ENCODE data around the gene ABRACL.
"Not testable (repeated sequence)": the region's sequence is repeated elsewhere in the genome, so short reads cannot be mapped to it uniquely, and the experiment has no call there.

ABRACL gene, protein sequence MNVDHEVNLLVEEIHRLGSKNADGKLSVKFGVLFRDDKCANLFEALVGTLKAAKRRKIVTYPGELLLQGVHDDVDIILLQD

DNA sequence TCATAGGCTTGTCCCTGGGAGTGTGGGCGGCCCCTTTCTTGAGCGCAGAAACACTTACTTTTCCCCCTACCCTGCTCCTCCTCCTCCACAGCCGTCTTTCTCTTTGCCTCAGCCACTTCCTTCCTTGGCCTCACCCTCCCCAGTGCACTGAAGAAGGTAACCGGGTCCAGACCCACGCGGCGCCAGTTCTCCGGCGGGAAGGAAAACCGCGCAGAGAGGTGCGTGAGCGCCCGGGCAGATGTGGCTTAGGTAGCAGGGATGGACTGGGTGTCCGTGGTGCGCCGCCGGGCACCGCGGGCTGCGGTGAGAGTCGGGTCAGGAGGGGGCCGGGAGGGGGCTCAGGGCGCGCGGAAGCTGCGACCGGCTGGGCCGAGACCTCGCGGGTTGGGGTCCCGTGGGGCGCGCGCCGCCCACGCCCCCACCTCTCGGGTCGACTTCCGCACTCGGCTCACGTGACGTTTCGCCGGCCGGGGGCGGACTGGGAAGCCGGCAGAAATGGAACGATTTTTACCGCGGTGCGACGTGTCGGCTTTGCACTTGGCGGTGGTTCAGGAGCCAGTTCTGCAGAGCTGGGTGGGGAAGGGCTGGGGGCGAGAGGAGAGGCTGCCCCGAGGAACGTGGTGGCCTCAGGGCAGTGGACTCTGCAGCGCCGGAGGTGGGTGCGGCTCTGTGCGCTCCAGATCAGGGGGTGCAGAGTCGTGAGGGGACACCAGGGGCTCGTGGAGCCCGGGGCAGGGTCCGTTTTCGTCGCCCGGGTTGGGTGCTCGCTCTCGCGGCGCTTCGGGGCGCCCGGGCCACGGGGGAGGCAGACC lies at the start of gene ABRACL:
ABRACL (plus strand) TSS at position 88 of the 812 bp plus-strand sequence. CDS start 5,416 bp downstream, outside the sequence.
- peak; percentile 74 to 83 (median 74) for DNase-seq (ENCODE audit: low read depth in 3 of 3)

DNA sequence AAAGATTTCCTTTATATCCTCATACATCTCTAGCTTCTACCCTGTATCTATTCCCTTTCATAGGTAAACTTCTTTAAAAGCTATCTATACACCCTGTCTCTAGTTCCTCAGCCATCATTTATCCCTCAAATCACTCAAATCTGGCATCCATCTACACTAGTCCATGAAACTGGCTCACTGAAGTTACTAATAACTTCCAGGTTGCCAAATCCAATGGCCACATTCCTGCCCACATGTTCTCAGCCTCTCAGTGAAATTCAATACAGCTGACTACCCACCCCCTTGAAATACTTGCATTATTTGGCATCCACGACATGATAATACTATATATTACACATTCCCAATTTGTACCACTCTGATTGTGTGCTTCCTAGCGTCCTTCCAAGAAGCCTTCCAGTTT lies 49.2 kb upstream of the ABRACL start:
- DNase-seq (ENCODE audit: low read depth in 3 of 3) = no peak

DNA sequence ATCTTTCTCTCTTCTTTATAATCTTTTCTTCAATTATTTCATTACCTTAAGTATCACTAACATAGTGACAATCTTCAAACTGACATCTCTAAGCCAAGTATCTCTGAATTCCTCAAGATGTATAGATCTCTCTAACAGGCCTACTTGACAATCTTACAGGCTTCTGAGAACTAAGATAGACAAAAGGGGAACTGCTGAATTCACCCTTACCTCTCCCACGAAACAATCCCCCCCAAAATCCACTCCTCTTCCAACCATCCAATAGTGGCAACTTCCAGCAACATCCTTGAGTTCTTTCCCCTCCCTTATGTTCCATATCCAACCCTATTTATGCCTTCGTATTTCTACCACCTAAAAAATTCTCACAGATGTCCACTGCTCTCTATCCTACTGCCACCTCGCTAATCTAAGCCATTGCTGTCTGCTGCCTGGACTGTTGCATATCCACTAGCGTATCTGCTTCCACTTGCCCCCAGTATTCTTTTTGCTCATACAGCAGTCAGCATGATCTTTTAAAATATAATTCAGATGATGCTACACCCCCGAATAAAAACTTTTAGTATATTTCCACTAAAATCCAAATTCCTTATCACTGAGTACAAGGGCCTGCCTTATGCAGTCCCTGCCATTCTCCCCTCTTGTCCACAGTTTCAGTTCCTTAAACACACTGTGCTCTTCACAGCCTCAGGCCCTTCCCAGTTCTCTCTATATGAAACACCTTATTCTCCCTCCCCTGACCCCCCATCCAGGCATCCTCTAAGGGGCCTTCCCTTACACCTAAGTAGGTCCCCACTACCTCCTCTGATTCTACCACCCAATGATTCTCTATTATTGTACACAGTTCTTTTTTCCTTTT lies 48.5 kb upstream of the ABRACL start:
- no peak for DNase-seq (ENCODE audit: low read depth in 3 of 3)

DNA sequence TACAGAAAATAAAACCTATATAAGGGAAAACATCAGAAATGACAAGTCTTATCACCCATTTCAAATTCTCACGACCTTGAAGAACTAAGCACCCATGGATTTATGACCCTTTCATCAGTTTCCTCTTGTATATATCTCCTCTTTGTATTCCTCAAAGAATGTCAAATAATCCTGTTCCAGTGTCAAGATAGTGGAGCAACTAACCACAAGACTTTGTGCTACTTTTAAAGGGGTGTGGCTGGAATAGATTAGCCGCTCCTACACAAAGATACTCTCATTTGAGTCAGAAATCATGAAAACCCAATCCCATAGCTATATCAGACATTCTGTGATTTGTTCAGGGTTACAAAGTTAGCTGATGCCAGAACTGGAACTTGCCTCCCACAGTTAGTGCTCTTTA lies 47.1 kb upstream of the ABRACL start:
- no peak for DNase-seq (ENCODE audit: low read depth in 3 of 3)

DNA sequence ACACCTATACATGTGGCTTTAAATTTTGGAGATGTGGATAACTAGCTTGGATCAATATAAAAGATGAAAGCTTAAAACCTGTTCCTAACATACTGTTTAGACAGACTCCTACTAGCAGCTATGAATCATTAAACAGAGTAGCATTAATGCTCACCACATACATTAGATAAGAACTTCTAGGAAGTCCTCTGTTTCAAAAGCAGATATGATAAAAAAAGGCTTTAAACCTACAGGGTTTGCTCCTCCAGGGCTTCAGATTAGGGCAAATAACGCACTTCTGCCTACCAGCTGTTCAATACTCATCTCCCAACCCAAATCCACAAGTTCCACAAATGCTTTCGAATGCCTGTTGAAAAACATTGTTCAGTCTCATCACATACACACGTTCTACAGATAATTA lies 42.0 kb upstream of the ABRACL start:
- DNase-seq (ENCODE audit: low read depth in 3 of 3) = no peak

DNA sequence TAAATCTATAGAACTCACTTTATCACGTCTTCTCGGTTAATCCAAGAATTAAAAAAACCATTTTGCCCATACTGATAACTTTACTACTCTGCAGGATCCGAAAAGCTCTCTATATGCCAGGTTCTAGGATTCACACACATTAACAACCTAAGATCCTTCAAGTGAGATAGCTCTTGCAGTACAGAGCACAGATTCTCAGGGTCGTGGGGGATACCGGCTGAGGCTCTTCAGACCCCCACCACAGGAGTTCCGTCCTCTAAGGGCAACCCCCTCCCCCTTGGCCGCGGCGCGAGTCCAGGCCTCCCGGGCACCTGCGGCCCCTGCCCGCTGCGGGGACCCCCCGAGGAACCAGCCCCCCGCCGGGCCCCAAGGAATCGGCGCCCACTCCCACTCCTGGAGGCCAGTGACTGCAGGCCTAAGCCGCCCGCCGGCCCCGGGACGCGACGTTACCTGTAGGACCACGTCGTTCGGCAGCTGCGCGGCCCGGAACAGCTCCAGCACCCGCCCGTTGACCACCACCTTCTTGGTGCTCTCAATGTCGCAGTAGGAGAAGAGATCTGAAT lies 41.4 kb upstream of the ABRACL start:
- DNase-seq (ENCODE audit: low read depth in 3 of 3) = no peak

DNA sequence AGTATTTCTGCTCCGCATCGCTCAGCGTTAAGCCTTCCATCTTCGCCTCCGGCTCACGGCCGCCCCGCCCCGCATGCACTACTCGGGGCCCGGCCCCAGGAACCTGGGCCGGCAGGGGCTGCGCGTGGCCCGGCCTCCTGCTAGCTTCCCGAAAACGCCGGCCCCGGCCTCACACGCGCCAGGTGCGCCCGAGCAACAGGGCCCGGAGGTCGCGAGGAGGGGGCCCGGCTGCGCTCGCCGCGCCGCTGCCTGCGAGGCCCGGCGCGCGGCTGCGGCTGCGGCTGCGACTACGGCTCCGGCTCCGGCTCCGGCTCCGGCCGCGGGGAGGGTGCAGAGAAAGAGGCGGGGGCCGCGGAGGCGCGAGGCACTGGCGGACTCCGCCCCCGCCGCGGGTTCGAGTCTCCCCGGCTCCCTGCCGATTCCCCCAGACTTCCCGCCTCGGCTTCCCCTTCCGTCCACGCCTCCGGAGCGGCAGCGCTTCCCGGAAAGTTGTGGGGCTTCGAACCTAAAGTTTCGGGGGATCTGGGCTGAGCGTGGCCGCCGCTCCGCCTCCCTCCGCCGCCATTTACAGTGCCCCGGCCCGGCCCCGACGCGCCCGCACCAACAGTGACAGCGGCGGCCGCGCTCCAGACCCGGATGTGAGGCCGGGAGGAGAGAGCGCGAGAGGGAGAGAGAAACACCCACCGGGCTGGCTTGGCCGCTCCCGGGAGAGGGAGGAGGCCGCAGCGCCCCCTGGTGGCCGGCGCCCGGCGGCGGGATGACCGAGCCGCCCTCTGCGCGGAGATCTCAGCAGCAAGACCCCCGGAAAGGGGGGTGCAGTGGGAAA lies 40.7 kb upstream of the ABRACL start, which contains the start of gene REPS1:
REPS1 (minus strand) TSS at position 611 of the 826 bp plus-strand sequence; CDS start at position 40, 571 bp downstream.
- DNase-seq (ENCODE audit: low read depth in 3 of 3) = peak; percentile 81 to 89 (median 85)

DNA sequence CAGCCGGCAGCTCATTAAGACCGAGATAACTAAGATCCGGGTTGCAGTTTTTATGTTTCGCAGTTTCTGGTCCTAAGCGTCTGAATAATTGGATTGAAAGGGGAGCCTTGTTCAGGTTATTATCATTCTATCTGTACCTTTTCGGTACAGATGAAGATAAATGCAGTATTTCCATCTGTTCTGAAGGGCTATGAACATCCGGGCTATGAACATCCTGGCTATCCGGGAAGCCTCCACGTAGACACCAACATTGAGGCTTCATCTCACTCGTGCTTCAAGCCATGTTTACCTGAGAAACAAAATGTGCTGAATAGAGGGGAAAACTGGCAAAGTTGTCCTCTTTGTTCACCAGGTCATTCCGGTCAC lies 40.1 kb upstream of the ABRACL start:
- DNase-seq (ENCODE audit: low read depth in 3 of 3) = no peak

DNA sequence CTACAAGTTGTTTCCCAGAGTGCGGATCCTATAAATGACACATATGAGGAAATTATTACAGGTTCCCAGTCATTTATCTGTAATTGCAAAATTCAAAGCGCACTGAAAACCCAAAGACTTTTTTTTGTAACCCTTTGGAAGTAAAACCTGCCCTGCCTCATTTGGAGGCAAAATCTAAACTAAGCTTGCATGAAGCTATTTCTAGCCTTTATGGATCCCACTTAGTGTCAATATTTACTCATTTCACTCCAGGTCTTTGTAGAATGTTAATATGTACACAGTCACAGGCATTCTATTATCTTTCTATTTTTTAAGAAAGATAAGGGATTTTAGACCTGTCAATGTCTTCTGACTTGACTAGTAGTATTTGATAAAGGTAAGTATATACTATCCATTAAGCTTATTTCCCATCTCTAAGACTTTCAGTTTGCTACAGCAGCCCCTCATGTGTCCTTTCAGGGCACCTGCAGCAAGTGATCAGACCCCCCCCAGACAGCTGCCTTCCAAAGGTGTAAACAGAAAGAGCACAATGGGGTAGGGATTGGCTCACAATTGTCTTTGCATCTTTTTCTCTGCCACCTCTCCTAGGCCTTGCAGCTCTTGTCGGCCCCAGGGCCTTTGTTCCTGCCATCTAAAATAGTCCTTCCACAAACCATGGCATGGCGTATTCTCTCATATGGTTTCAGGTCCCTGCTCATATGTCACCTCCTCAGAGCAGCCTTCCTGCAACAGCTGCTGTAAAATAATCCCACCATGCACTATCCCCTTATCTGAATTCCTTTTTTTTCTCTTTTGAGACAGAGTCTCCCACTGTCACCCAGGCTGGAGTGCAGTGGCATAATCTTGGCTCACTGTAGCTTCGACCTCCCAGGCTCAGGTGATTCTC lies 39.2 kb upstream of the ABRACL start:
- DNase-seq (ENCODE audit: low read depth in 3 of 3) = no peak

DNA sequence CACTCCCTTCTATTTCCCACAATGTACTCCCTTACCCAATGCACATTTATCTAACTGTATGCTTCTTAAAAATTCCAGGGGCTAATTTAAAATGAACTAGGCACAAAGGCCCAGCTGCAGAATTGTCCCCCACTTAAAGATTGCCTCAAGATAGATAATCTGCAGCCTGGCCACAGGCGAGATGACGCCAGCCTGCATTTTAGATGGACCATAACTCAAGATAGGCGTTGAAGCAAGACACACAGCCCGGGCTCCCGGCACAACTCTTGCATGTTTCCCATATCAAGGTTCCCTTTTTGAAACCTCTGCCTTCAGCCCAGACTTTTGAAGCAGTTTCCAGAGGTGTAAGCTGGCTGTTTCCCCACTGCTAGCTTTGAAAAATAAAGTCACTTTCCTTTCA lies 37.3 kb upstream of the ABRACL start:
- DNase-seq (ENCODE audit: low read depth in 3 of 3) = no peak

DNA sequence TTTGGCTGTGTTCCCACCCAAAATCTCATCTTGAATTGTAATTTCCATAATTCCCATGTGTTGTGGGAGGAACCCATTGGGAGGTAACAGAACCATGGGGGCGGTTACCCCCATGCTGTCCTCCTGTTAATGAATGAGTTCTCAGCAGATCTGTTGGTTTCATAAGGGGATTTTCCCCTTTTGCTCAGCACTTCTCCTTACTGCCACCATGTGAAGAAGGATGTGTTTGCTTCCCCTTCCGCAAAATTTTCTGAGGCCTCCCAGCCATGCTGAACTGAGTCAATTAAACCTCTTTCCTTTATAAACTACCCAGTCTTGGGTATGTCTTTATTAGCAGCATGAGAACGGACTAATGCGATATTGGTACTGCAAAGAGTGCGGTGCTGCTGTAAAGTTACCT lies 35.6 kb upstream of the ABRACL start:
- not testable (repeated sequence) for DNase-seq (ENCODE audit: low read depth in 3 of 3)

DNA sequence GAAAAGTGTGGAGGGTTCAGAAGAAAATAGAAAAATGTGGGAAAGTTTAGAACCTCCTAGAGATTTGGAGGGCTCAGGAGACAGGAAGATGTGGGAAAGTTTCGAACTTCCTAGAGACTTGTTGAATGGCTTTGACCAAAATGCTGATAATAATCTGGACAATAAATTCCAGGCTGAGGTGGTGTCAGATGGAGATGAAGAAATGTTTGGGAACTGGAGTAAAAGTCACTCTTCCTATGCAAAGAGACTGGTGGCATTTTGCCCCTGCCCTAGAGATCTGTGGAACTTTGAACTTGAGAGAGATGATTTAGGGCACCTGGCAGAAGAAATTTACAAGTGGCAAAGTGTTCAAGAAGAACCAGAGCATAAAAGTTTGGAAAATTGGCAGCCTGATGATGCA lies 35.1 kb upstream of the ABRACL start:
- not testable (repeated sequence) for DNase-seq (ENCODE audit: low read depth in 3 of 3)

DNA sequence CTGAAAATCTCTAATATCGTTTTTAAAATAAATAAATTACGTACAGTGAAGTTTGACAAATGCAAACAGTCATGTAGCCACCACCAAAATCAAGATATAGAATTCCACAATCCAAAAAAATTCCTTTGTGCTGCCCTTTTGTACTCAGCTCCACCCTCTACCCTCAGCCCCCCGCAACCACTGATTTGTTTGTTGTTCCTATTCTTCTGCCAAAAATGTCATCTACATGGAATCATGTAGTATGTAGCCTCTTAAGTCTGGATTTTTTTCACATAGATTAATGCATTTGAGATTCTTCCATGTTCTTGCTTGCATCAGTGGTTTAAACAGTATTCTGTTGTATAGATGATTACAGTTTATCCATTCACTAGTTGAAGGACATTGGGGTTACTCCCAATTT lies 32.0 kb upstream of the ABRACL start:
- no peak for DNase-seq (ENCODE audit: low read depth in 3 of 3)

DNA sequence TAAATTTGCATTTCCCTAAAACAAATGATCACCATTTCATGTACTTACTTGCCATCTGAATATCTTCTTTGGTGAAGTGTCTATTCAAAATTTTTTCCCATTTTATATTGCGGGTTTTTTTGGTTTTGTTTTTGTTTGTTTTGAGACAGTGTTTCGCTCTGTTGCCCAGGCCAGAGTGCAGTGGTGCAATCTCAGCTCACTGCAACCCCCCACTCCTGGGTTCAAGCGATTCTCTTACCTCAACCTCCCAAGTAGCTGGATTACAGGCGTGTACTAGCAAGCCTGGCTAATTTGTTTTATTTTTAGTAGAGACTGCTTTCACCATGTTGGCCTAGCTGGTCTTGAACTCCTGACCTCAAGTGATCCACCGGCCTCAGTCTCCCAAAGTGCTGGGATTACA lies 31.4 kb upstream of the ABRACL start:
- no peak for DNase-seq (ENCODE audit: low read depth in 3 of 3)

DNA sequence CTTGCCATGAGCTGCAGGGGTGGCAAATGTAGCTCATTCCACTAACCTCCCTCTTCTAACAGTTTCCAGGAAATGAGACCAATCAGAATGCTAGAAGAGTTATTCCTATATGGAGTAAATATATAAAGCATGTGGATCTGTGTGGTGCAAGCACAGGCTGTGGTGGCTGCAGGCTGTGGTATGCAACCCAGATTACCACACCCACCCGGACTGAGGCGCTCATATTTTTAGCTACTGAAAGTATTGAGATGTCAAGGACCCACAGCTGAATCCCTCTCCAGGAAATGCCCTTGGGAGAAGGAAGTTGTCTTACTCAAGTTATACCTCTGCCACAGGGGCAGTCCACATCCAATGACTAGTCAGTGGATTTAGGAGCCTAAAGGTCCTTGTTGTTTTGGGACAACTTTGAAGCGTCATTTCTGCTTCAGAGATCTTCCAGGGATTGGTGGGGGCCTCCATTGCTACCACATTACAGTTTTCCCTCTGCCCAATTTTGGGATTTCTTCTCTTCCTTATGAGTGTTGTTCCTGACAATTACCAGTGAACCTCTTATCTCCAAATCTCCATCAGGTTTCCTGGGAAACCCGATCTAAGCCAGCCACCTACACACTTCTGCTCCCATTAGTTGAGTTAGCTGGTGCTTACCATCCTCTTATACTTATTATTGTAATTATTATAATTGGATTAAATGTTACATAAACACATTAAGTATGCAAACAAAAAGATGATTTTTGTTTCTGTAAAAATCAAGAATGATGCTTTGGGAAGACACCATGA lies 28.4 kb upstream of the ABRACL start:
- no peak for DNase-seq (ENCODE audit: low read depth in 3 of 3)

DNA sequence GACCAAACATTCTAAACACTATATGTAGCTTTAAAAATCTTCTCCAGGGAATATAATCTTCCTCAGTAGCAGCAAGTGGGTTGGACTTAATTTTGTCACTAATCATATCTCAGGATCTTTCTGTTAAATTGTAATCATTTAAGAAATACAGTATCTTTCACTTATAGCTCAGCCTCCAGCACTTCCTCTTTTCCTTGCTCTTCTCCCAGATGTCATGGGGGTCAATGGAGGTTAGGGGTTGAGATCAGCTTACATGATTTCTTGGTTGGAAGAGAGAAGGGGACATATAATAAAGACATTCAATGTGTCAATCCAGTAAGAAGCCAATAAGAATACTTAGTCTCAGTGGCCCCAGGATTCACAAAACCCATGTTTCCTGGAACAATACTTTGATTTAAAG lies 24.8 kb upstream of the ABRACL start:
- DNase-seq (ENCODE audit: low read depth in 3 of 3) = no peak

DNA sequence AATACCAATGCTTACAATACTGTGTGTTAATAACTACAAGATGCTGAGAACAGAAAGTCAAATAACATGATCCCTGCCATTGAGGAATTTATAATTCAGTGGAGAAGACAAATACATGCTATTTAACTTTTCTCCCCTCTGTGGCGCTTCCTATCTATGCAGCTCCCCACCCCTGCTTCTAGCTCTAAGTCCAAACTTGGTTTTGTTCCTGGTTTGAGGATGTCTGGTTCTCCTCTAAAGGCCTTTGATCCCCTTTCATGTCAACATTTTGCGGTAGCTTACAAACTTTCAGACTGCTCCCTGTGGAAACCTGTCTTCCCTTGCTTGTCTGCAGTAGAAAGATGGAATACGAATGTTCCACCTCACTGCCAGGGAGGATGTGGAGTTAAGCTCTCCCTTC lies 22.1 kb upstream of the ABRACL start:
- DNase-seq (ENCODE audit: low read depth in 3 of 3) = no peak

DNA sequence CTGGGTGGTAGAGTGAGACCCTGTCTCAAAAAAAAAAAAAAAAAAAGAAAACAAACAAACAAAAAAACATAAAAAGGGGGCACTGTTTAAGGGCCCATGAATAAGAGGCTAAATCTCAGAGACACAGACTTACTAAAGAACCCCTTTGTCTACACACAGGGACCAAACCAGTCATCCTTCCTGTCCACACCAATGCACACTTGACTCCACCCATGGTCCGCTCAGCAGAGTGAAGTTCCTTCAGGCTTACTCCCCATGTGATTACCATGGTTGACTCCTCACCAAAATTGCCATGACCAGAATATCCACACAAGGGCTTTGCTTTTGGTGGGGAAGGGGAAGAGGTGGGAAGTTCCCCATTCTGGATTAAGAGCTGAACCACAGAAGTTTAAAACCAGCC lies 21.1 kb upstream of the ABRACL start:
- no peak for DNase-seq (ENCODE audit: low read depth in 3 of 3)

DNA sequence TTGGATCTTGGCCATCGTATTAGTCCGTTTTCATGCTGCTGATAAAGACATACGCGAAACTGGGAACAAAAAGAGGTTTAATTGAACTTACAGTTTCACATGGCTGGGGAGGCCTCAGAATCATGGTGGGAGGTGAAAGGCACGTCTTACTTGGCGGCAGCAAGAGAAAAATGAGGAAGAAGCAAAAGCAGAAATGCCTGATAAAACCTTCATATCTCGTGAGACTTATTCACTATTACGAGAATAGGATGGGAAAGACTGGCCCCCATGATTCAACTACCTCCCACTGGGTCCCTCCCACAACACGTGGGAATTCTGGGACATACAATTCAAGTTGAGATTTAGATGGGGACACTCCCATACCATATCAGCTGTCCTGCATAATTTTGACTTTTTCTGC lies 20.4 kb upstream of the ABRACL start:
- DNase-seq (ENCODE audit: low read depth in 3 of 3) = no peak

DNA sequence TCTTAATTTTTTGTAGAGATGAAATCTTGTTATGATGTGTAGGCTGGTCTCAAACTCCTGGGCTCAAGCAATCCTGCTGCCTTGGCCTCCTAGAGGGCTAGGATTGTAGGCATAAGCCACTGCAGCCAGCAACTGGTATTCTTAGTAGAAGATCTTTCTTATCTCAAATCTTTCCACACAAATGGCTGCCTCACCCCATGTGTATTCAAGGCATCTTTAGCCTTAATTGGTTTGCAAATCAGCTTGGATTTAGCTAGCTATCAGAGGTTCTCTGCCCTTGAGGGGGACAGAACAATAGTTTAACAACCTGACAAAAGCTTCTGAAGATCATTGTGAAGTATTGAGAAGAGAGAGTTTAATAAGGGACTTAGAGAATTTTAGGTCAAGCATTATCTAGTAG lies 17.9 kb upstream of the ABRACL start:
- DNase-seq (ENCODE audit: low read depth in 3 of 3) = no peak

Measured in stimulated activated CD4-positive, alpha-beta T cell treated with anti-CD3 and anti-CD28 coated beads, TNF-alpha, amount 100 ng/mL, for 24 hours (primary cell).